Retina (tissue), 1 donor: ENCODE results near the gene AMZ2.
A peak's percentile ranks its signal among the peaks of the same experiment; 100 is the strongest.
"Not testable (repeated sequence)": the region's sequence is repeated elsewhere in the genome, so short reads cannot be mapped to it uniquely, and the experiment has no call there.

Source experiments
- DNase-seq: peaks from one replicate; pipeline ENCODE4 v3.0.0-alpha.2; 2016

The AMZ2 gene

GRCh38 chr17:68255151-68255550, 7.3 kb downstream of the AMZ2 start:
- no peak for DNase-seq

- DNase-seq, result no peak
Observed at GRCh38 chr17:68255731-68256538, 8.1 kb downstream of the AMZ2 start.

GRCh38 chr17:68256701-68257100, 8.9 kb downstream of the AMZ2 start:
- DNase-seq, result not testable (repeated sequence)

GRCh38 chr17:68257934-68258333, 10.1 kb downstream of the AMZ2 start:
- no peak for DNase-seq

GRCh38 chr17:68258890-68259647, 11.2 kb downstream of the AMZ2 start:
- peak; percentile 78 for DNase-seq

GRCh38 chr17:68259648-68259951, 11.8 kb downstream of the AMZ2 start:
- peak; percentile 40 for DNase-seq

GRCh38 chr17:68260051-68260762, 12.4 kb downstream of the AMZ2 start:
- peak; percentile 34 for DNase-seq

- not testable (repeated sequence) for DNase-seq
Observed at GRCh38 chr17:68262467-68262866, 14.6 kb downstream of the AMZ2 start.

- DNase-seq, result peak; percentile 61
Observed at GRCh38 chr17:68263101-68263681, 15.3 kb downstream of the AMZ2 start.

- DNase-seq, result not testable (repeated sequence)
Observed at GRCh38 chr17:68265833-68266232, 18.0 kb downstream of the AMZ2 start.

GRCh38 chr17:68273722-68274121, 25.9 kb downstream of the AMZ2 start:
- no peak for DNase-seq

- DNase-seq, result not testable (repeated sequence)
Observed at GRCh38 chr17:68276339-68276738, 28.5 kb downstream of the AMZ2 start.

GRCh38 chr17:68277807-68278206, 30.0 kb downstream of the AMZ2 start:
- no peak for DNase-seq

GRCh38 chr17:68281965-68282364, 34.1 kb downstream of the AMZ2 start:
- not testable (repeated sequence) for DNase-seq

GRCh38 chr17:68288375-68288774, 40.5 kb downstream of the AMZ2 start:
- no peak for DNase-seq

GRCh38 chr17:68288804-68289203, 41.0 kb downstream of the AMZ2 start:
- no peak for DNase-seq

- no peak for DNase-seq
Observed at GRCh38 chr17:68289473-68289872, 41.6 kb downstream of the AMZ2 start.

- DNase-seq, result no peak
Observed at GRCh38 chr17:68289936-68290267, 42.1 kb downstream of the AMZ2 start.

GRCh38 chr17:68290268-68290954, 42.6 kb downstream of the AMZ2 start:
- DNase-seq, result peak; percentile 76

- peak; percentile 85 for DNase-seq
Observed at GRCh38 chr17:68290955-68291835, 43.4 kb downstream of the AMZ2 start, which contains the start of the genes ARSG and SLC16A6. ARSG (plus strand) TSS chr17:68291495; CDS start chr17:68307494, 15,999 bp downstream. SLC16A6 (minus strand) TSS chr17:68291127; CDS start chr17:68278320, 12,807 bp downstream.
